Fibroblast of the aortic adventitia (primary cell): ENCODE data around the gene ICE2. TPM values are rescaled to one million over a fixed set of nuclear protein-coding genes. Genes with fewer than 3 reads are reported as not detected.

Experiments used
- DNase-seq: peaks from one replicate; pipeline ENCODE4 v3.0.0-alpha.2; 2010; ENCODE audit warnings: low read depth
- H3K4me3 ChIP-seq: 2 replicates; pipeline ENCODE4 v1.5.1; 2011; ENCODE audit warnings: low read depth, mild to moderate bottlenecking, control low read depth, low read length, moderate library complexity
- CTCF ChIP-seq: IDR thresholded peaks from 2 replicates; pipeline ENCODE4 v1.5.1; 2011; ENCODE audit warnings: mild to moderate bottlenecking, low read length, control low read depth, inconsistent platforms; ENCODE audit not compliant: insufficient read depth
- total RNA-seq: library from RNA; depleted of rRNA; stranded (reverse); fragments of >200 nt; gene quantifications from 2 replicates; pipeline ENCODE4 v1.2.3, GENCODE V29; 2012; ENCODE audit warnings: low replicate concordance

ICE2 gene
- total RNA-seq, 1 donor: 37.0 TPM

- no peak overlapping the region for H3K4me3 ChIP-seq
- no peak for DNase-seq
- no peak for TF ChIP-seq CTCF
These were observed 17.9 kb upstream of the ICE2 start for GRCh38 chr15:60496853-60497252.

- H3K4me3 ChIP-seq: no peak overlapping the region
- no peak for DNase-seq
- no peak for TF ChIP-seq CTCF
These were observed 15.2 kb upstream of the ICE2 start for GRCh38 chr15:60494108-60494507.

- TF ChIP-seq CTCF: no peak
- no peak for DNase-seq
- no peak overlapping the region for H3K4me3 ChIP-seq
These were observed 14.2 kb upstream of the ICE2 start for GRCh38 chr15:60493166-60493565.

- no peak overlapping the region for H3K4me3 ChIP-seq
- TF ChIP-seq CTCF: no peak
- no peak for DNase-seq
These were observed 7.8 kb upstream of the ICE2 start for GRCh38 chr15:60486742-60487141.

- no peak for TF ChIP-seq CTCF
- H3K4me3 ChIP-seq: no peak overlapping the region
- DNase-seq: no peak
These were observed 6.6 kb upstream of the ICE2 start for GRCh38 chr15:60485365-60486055.

- no peak for DNase-seq
- TF ChIP-seq CTCF: no peak
- no peak overlapping the region for H3K4me3 ChIP-seq
These were observed 4.1 kb upstream of the ICE2 start for GRCh38 chr15:60483042-60483441.

DNA sequence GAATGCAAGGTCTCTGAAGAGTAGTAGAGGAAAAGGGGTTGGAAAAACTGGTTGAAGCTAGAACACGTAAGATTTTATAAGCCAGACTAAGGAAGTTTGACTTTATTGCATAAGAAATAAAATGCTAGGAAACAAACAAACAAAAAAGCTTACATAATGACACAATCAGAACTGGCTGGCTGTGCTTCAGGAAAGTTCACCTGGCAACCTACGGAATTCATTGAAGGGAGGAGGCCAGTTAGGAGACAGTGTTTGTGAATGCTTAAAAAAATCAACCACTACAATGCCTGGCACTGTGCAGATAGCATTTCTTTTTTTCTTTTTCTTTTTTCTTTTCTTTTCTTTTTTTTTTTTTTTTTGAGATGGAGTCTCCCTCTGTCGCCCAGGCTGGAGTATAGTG is 1.9 kb upstream of the ICE2 start:
- no peak for TF ChIP-seq CTCF
- DNase-seq: no peak
- no peak overlapping the region for H3K4me3 ChIP-seq
